NCI-H2227 (cell line): ENCODE results near the gene PAQR3.
"Not testable (repeated sequence)": the region's sequence is repeated elsewhere in the genome, so short reads cannot be mapped to it uniquely, and the experiment has no call there.

ENCODE experiments used
- DNase-seq: peaks from one replicate; lab custom pipeline; 2025; ENCODE audit not compliant: unreplicated experiment; lab: John Stamatoyannopoulos, UW

The PAQR3 gene

DNA sequence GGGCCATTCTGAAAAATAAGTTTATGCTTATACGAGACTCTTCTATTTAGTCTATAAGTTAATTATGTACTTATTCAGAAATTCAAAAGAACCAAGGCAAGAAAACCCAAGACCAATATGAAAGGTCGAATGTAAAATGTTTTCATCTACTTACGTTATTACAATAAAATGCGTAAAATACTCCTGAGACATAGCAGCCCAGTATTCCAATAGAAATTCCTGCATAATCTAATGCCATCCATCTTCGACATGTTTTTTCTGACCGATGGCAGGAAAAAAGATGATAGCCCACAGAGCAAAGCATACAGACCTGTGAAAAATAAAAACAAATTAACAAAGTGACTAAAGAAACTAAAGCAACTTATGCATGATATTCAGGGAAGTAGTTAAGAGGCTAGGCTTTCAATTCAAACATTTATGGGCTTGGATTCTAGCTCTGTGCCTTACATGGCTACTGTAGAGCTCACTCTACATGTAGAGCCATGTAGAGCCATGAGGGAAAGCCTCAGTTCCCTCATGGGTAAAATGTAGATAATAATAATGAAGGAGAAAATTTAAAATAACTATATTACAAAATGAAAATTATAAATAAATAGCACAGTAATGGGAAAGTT, 9.1 kb downstream of the PAQR3 start:
- no peak for DNase-seq

- no peak for DNase-seq
Observed at GRCh38 chr4:78928835-78929234, 10.4 kb downstream of the PAQR3 start.

- no peak for DNase-seq
Observed at GRCh38 chr4:78926826-78927225, 12.4 kb downstream of the PAQR3 start.

DNA sequence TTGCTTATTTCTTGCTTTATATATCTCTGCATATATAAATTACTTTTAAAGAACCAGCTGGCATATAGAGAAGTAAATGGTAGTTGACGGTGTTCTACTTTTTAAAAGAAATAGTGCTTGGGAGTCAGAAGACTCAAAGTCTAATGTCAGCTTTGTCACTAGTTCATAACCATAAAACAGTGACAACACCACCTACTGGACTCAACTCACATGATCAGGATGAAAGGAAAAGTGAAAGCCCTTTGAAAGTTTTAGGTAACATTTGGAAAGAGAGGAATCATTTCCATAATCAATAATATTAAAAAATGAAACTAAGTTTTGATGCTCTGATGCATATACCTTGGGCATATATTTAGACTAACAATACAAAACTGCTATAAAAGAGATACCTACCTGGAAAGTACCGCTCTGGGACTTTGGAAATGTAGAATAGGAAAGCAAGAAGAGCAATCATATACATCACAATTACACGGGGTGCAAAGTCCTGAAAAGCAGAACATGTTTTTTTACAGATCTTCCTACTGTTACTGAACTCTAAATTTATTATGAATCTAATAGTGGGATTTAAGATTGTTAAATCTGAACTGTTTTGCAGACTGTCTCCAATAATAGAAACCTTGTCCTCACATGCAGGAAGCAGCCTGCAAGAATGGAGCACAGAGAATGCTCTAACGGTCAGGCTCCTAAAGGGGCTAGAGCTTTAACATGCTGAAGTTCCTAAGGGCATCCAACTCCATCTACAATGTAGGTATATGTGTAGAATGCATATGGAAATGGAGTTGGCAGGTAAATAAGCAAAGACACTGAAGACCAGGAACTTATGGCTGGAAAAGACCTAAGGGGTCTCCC, 15.6 kb downstream of the PAQR3 start:
- no peak for DNase-seq

DNA sequence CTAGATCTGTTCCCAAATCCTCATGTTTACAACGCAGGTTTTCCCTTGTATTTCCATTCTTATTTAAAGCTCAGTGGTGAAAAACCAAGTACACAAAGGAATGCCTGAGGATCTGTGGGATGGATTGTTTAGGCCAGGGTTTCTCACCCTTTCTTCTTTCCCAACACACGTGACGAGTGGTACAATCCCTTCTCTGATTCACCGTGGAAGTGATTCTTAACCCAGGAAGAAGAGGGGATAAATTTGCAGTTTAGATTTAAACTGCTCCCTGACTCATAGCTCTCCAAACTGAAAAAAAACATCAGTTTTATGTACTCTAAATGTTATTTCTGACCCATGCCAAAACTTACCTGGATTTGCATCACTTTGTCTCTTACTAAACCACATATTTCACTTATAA, 17.0 kb downstream of the PAQR3 start:
- DNase-seq = no peak

- no peak for DNase-seq
Observed at GRCh38 chr4:78910612-78911011, 28.6 kb downstream of the PAQR3 start.

DNA sequence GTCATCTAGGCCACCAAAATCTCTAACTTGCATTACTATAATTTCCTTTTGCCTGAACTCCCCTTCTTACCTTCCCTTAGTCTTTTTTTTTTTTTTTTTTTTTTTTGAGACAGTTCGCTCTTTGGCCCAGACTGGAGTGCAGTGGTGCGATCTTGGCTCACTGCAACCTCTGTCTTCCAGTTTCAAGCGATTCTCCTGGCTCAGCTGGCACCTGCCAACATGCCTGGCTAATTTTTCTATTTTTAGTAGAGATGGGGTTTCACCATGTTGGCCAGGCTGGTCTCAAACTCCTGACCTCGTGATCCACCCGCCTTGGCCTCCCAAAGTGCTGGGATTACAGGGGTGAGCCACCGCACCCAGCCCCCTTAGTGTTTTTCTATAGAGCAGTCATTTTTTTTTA, 30.3 kb downstream of the PAQR3 start:
- DNase-seq = not testable (repeated sequence)

DNA sequence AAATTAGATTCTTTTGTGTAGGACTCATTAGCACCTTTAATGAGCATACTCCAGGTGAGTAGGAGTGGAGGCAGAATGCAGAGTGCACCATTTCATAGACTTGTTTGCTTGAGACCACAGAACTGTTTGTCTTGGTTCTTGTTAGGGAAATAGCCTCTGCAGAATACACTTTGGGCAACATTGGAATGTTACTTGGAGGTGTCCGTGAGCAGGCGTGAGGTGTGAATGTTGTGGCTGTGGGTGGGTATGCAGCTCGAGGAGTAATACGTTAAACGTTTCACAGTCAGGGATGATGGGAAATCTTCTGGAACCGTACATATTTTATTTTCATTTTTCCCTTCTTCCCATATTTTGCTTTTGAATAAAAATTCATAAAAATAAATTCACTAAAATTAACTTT, 31.6 kb downstream of the PAQR3 start:
- no peak for DNase-seq

DNA sequence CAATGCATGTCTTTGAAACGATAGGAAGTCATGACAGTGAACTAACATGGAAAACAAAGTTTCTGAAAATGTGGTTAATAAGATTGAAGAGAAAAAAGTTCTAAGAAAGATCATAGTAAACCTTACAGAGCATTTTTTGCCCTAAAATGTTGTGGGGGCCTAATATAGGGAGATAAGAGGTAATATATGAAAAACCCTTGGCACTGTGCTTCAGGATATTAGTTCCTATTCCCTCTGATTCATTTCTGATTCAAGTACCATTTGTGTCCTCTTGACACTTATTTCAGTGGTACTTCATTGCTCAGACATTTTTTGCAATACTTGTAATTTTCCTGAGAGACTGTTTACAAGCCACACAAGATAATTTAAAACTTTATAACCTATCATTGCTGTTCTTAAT, 35.1 kb downstream of the PAQR3 start:
- DNase-seq = no peak

GRCh38 chr4:78902298-78902697, 36.9 kb downstream of the PAQR3 start:
- no peak for DNase-seq

DNA sequence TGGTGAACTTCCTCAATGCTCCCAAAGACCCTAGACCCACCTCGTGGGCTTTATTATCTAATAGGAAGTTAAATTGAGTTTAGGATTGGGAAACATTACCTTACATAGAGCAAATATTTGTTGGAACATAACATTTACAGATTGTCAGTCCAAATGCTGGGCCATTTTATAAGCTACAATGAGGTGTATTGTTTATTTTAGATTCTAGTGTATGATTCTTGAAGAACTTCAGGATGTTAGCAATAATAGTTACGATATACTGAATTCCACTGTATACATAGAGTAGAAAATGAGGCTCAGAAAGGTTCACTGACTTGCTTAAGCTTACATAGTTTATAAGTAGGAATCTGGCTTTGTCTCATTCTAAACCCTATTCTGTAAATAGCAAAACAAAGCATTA, 37.4 kb downstream of the PAQR3 start:
- DNase-seq = no peak

GRCh38 chr4:78899302-78899701, 39.9 kb downstream of the PAQR3 start:
- DNase-seq = no peak

- no peak for DNase-seq
Observed at GRCh38 chr4:78889955-78890354, 49.3 kb downstream of the PAQR3 start.

GRCh38 chr4:78885598-78885997, 53.6 kb downstream of the PAQR3 start:
- no peak for DNase-seq

DNA sequence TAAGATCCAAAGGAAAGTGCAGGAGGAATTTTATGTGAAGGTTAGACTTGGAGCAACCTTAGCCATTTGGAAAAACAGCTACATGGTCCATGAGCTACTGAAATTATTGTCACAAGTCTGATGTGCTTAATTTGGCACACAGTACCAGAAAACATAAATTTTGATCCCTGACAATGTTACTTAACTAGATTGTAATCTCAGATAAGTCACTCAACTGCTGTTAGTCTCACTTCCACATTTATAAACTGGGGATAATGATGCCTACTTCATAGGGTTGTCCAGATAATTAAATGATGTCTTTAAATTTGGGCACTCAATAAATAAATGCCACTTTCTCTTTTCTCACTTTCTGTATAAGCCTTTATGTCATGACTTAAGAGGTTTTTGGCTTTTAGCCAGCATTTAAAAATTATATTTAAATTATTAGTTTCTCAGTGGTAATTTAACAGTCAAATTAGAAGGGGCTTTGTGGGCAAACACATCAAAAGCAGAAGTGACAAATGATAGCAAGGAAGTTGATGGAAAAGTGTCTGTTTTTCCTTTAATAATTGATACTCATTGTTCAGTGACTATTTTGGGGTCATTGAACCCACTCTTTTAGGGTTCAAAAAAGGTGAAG, 58.3 kb downstream of the PAQR3 start:
- DNase-seq = no peak

DNA sequence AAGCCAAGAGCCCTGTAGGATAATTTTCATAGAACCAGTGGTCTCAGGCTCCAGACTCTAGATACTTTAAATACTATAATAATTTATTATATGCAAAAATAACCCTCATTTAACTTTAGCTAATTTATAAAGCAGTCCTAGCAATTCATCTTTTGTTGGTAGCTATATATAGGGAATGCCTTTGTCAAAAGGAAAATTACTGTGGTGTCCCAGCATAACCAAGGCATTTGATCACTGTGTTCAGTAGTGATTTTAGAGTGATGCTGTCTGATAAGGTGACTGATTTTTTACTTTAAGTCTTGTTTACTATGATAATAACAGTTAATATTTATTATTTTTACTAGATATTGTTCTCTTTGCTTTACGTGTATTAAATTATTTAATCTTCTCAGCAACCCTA, 61.2 kb downstream of the PAQR3 start:
- DNase-seq = no peak

DNA sequence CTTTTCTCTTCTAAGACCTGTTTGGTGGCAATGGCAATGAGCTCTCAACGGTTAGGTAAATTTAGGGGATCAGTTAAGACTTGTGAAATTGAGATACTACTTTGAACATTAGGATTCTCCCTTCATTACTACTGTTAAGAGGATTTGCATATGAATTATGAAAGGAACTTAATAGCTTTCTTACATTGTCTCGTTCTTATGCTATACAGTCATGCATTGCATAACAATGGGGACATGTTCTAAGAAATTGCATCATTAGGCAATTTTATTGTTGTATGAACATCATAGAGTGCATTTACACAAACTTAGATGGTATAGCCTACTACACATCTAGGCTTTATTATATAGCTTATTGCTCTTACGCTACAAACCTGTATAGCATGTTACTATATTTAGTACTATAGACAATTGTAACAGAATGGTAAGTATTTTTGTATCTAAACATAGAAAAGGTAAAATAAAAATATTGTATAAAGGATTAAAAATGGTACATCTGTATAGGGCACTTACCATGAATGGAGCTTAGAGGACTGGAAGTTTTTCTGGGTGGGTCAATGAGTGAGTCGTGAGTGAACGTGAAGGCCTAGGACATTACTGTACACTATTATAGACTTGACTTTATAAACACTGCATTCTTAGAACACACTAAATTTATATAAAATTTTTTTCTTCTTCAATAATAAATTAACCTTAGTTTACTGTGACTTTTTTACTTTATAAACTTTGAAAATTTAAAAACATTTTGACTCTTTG, 62.5 kb downstream of the PAQR3 start:
- DNase-seq = no peak

GRCh38 chr4:78870056-78870455, 69.2 kb downstream of the PAQR3 start:
- DNase-seq = no peak

GRCh38 chr4:78868712-78869111, 70.5 kb downstream of the PAQR3 start:
- DNase-seq = not testable (repeated sequence)

GRCh38 chr4:78865451-78865850, 73.8 kb downstream of the PAQR3 start:
- DNase-seq = no peak

DNA sequence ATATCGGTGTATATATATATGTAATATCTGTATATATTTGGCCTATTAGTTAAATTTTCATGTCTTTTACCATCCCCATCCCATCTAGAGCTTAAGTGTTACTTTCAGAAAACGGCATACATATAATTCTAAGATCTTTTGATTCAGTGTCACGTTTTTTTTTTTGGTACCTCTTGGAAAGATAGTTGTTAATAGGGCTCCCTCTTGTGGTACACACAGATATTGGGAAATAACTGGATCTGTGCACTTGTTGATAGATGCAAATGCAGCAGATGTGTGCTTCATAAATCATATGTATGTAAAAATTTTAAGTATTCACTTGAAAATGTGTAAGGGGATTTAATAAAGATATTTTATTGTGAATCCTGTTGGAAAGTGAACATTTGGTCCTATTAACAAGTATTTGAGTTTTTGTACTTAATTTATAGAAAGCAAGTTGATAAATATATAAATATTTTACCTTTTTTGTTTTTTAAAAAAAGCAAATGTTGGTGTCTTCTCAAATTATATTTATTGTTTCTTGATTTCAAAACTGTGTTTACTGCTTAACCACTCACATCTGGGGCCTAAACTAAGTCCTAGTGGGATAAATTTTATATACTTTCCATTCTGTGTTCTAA, 74.7 kb downstream of the PAQR3 start:
- DNase-seq = peak; percentile 61
